HepG2 (cell line): Measurements from ENCODE around the gene TSC22D4. TPM values are rescaled to one million over a fixed set of nuclear protein-coding genes. Genes with fewer than 3 reads are reported as not detected.
A peak's percentile ranks its signal among the peaks of the same experiment; 100 is the strongest.

Experiments
- ARNT2 ChIP-seq: sonication (generic); formaldehyde crosslinking; IDR thresholded peaks from 2 replicates; pipeline ENCODE4 v1.8.0; 2022; ENCODE audit warnings: mild to moderate bottlenecking, low read depth, missing genetic modification reagents, moderate library complexity
- CAMTA2 ChIP-seq: sonication (generic); formaldehyde crosslinking; IDR thresholded peaks from 2 replicates; pipeline ENCODE4 v1.4.0; 2020; ENCODE audit warnings: mild to moderate bottlenecking, missing genetic modification reagents, borderline replicate concordance
- DRAP1 ChIP-seq: IDR thresholded peaks from 2 replicates; pipeline ENCODE4 v1.6.1; 2016; ENCODE audit warnings: missing genetic modification reagents, missing compliant biosample characterization
- HDAC6 ChIP-seq: fragments of 200-600 bp; sonication (generic); IDR thresholded peaks from 2 replicates; pipeline ENCODE4 v1.7.0; 2017; ENCODE audit warnings: mild to moderate bottlenecking, antibody characterized with exemption, low read length, low read depth
- KAT7 ChIP-seq: IDR thresholded peaks from 2 replicates; pipeline ENCODE4 v1.6.1; 2018; ENCODE audit warnings: borderline replicate concordance, missing compliant biosample characterization
- MED1 ChIP-seq: sonication (generic); formaldehyde crosslinking; IDR thresholded peaks from 2 replicates; pipeline ENCODE4 v1.4.0; 2020; ENCODE audit warnings: missing genetic modification reagents
- PHF5A ChIP-seq: IDR thresholded peaks from one replicate; pipeline ENCODE4 v1.6.1; 2018; ENCODE audit warnings: low read depth, missing genetic modification reagents; ENCODE audit not compliant: unreplicated experiment
- PITX1 ChIP-seq: sonication (generic); formaldehyde crosslinking; IDR thresholded peaks from 2 replicates; pipeline ENCODE4 v1.5.1; 2020; ENCODE audit warnings: mild to moderate bottlenecking, missing genetic modification reagents
- SAP130 ChIP-seq: IDR thresholded peaks from 2 replicates; pipeline ENCODE4 v1.6.1; 2016; ENCODE audit warnings: low read depth
- SIN3A ChIP-seq: IDR thresholded peaks from 2 replicates; pipeline ENCODE4 v1.6.1; 2011; ENCODE audit warnings: low read depth, mild to moderate bottlenecking, control low read depth, low read length, borderline replicate concordance
- TFE3 ChIP-seq: IDR thresholded peaks from 2 replicates; pipeline ENCODE4 v1.6.1; 2016
- THAP11 ChIP-seq: IDR thresholded peaks from 2 replicates; pipeline ENCODE4 v1.6.1; 2016; ENCODE audit warnings: missing biosample characterization, missing genetic modification reagents
- XRCC5 ChIP-seq: fragments of 200-400 bp; formaldehyde crosslinking; optimal IDR thresholded peaks from 2 replicates; pipeline ENCODE3; 2017; ENCODE audit warnings: mild to moderate bottlenecking, low read length
- ZBTB3 ChIP-seq: sonication (generic); formaldehyde crosslinking; IDR thresholded peaks from 2 replicates; pipeline ENCODE4 v1.4.0; 2020; ENCODE audit warnings: low read depth, mild to moderate bottlenecking, moderate library complexity, missing genetic modification reagents, borderline replicate concordance
- ZBTB42 ChIP-seq: sonication (generic); formaldehyde crosslinking; IDR thresholded peaks from 2 replicates; pipeline ENCODE4 v1.5.0; 2020; ENCODE audit warnings: mild to moderate bottlenecking, missing genetic modification reagents
- ZMYM4 ChIP-seq: sonication (generic); formaldehyde crosslinking; IDR thresholded peaks from 2 replicates; pipeline ENCODE4 v1.8.1; 2023; ENCODE audit warnings: mild to moderate bottlenecking, missing genetic modification reagents
- ZNF101 ChIP-seq: sonication (generic); formaldehyde crosslinking; IDR thresholded peaks from 2 replicates; pipeline ENCODE4 v1.4.0; 2020; ENCODE audit warnings: mild to moderate bottlenecking, low read depth, missing genetic modification reagents, borderline replicate concordance
- ZNF121 ChIP-seq: sonication (generic); formaldehyde crosslinking; IDR thresholded peaks from 2 replicates; pipeline ENCODE4 v1.5.0; 2020; ENCODE audit warnings: mild to moderate bottlenecking, missing genetic modification reagents
- ZNF143 ChIP-seq: sonication (generic); formaldehyde crosslinking; IDR thresholded peaks from 2 replicates; pipeline ENCODE4 v1.4.0; 2020; ENCODE audit warnings: missing genetic modification reagents
- ZNF251 ChIP-seq: sonication (generic); formaldehyde crosslinking; IDR thresholded peaks from 2 replicates; pipeline ENCODE4 v1.9.0; 2021; ENCODE audit warnings: mild to moderate bottlenecking, missing genetic modification reagents
- ZNF546 ChIP-seq: sonication (generic); formaldehyde crosslinking; conservative IDR thresholded peaks from 2 replicates; pipeline ENCODE4 v1.8.1; 2023; ENCODE audit warnings: mild to moderate bottlenecking, missing genetic modification reagents
- ZNF597 ChIP-seq: sonication (generic); formaldehyde crosslinking; IDR thresholded peaks from 2 replicates; pipeline ENCODE4 v1.5.0; 2020; ENCODE audit warnings: missing genetic modification reagents
- ZZZ3 ChIP-seq: sonication (generic); formaldehyde crosslinking; IDR thresholded peaks from 2 replicates; pipeline ENCODE4 v1.4.0; 2020; ENCODE audit warnings: missing genetic modification reagents, mild to moderate bottlenecking, borderline replicate concordance
- polyA plus RNA-seq, 8 experiments: library from polyadenylated mRNA; depleted of rRNA in 3 of 8; stranded (reverse) in 7 of 8; unstranded in 1 of 8; fragments of >200 nt; fragmentation: Illumina TruSeq in 4 of 8; extraction: Trizol in 4 of 8; gene quantifications; 2 replicates each; pipeline versions ENCODE4 v1.2.1 to v1.2.3, GENCODE V29; 2011 to 2016; ENCODE audit warnings: low read depth in 4 of 8, missing spikeins in 1 of 8, mixed read lengths in 1 of 8; ENCODE audit not compliant: insufficient read depth in 1 of 8
- total RNA-seq, 5 experiments: library from RNA; depleted of rRNA; stranded (reverse); fragments of >200 nt; fragmentation: Illumina TruSeq; extraction: Trizol; gene quantifications; 2 replicates each; pipeline ENCODE4 v1.2.3, GENCODE V29; 2016; ENCODE audit warnings: low read depth in 1 of 5
- TF ChIP-seq, protein P1 (sequence below): sonication (generic); formaldehyde crosslinking; IDR thresholded peaks from 2 replicates; pipeline ENCODE4 v1.8.0; 2022; ENCODE audit warnings: missing genetic modification reagents, mild to moderate bottlenecking, borderline replicate concordance
- TF ChIP-seq, protein P2 (sequence below): sonication (generic); formaldehyde crosslinking; conservative IDR thresholded peaks from 2 replicates; pipeline ENCODE4 v1.8.0; 2022; ENCODE audit warnings: missing genetic modification reagents

Gene TSC22D4
- total and polyA plus RNA-seq, 2 of the 13 experiments (the other 11 are each of a cell fraction or from before 2014, with no cell fraction given): 7.7 to 8.7 TPM

GRCh38 chr7:100483090-100483721, 4.2 kb upstream of the TSC22D4 start (continued):
- TF ChIP-seq DRAP1 (CRISPR knock-in tag) (no peak), PITX1 (CRISPR knock-in tag) (no peak), SAP130 (CRISPR knock-in tag) (no peak; the same call in 1 of the 2 replicates), PHF5A (CRISPR knock-in tag) (peak; percentile 31), MED1 (CRISPR knock-in tag) (0 out of 2 replicates have a peak, but pooled peaks have one; percentile 24), SIN3A (no peak), ZNF597 (CRISPR knock-in tag) (no peak), ZBTB3 (CRISPR knock-in tag) (0 out of 2 replicates have a peak, but pooled peaks have one; percentile 48), ZNF546 (0 out of 2 replicates have a peak, but pooled peaks have one; percentile 65), XRCC5 (peak; percentile 55), ARNT2 (0 out of 2 replicates have a peak, but pooled peaks have one; percentile 57), HDAC6 (no peak), ZBTB42 (CRISPR knock-in tag) (peak; percentile 73; the same call in 1 of the 2 replicates), CAMTA2 (CRISPR knock-in tag) (no peak), TFE3 (CRISPR knock-in tag) (no peak), KAT7 (peak; percentile 28; the same call in 1 of the 2 replicates), THAP11 (peak; percentile 31; the same call in 1 of the 2 replicates), ZNF143 (no peak), ZNF121 (no peak), ZZZ3 (CRISPR knock-in tag) (no peak), ZNF251 (CRISPR knock-in tag) (no peak), ZNF101 (CRISPR knock-in tag) (0 out of 2 replicates have a peak, but pooled peaks have one; percentile 36), ZMYM4 (CRISPR knock-in tag) (peak; percentile 33; the same call in 1 of the 2 replicates)
- TF ChIP-seq, protein P1, sequence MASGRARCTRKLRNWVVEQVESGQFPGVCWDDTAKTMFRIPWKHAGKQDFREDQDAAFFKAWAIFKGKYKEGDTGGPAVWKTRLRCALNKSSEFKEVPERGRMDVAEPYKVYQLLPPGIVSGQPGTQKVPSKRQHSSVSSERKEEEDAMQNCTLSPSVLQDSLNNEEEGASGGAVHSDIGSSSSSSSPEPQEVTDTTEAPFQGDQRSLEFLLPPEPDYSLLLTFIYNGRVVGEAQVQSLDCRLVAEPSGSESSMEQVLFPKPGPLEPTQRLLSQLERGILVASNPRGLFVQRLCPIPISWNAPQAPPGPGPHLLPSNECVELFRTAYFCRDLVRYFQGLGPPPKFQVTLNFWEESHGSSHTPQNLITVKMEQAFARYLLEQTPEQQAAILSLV (CRISPR knock-in tag): peak; percentile 54; the same call in 1 of the 2 replicates
- TF ChIP-seq, protein P2, sequence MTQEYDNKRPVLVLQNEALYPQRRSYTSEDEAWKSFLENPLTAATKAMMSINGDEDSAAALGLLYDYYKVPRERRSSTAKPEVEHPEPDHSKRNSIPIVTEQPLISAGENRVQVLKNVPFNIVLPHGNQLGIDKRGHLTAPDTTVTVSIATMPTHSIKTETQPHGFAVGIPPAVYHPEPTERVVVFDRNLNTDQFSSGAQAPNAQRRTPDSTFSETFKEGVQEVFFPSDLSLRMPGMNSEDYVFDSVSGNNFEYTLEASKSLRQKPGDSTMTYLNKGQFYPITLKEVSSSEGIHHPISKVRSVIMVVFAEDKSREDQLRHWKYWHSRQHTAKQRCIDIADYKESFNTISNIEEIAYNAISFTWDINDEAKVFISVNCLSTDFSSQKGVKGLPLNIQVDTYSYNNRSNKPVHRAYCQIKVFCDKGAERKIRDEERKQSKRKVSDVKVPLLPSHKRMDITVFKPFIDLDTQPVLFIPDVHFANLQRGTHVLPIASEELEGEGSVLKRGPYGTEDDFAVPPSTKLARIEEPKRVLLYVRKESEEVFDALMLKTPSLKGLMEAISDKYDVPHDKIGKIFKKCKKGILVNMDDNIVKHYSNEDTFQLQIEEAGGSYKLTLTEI (CRISPR knock-in tag): no peak
